ENCODE results near the gene ZNF254.
"Not testable (repeated sequence)": the region's sequence is repeated elsewhere in the genome, so short reads cannot be mapped to it uniquely, and the experiment has no call there.

The ZNF254 gene

DNA sequence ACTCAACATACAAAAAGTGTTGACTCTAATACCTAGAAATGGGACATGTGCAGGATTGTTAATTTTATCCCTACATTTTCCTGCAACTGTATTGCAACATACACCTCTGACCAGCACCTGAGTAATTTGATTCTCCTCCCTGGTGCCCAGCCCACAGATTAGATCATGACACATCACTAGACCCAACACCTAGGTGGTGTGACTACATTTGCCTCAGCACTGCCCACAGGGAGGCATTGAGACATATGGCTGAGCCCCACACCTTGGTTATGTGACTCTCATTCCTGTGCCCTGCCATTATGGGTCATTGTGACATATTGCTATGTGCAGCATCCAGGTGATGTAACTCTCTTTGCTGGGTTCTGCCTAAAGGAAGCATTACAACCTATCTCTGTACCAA, 13.2 kb upstream of the ZNF254 start:
- DNase-seq, result no peak

DNA sequence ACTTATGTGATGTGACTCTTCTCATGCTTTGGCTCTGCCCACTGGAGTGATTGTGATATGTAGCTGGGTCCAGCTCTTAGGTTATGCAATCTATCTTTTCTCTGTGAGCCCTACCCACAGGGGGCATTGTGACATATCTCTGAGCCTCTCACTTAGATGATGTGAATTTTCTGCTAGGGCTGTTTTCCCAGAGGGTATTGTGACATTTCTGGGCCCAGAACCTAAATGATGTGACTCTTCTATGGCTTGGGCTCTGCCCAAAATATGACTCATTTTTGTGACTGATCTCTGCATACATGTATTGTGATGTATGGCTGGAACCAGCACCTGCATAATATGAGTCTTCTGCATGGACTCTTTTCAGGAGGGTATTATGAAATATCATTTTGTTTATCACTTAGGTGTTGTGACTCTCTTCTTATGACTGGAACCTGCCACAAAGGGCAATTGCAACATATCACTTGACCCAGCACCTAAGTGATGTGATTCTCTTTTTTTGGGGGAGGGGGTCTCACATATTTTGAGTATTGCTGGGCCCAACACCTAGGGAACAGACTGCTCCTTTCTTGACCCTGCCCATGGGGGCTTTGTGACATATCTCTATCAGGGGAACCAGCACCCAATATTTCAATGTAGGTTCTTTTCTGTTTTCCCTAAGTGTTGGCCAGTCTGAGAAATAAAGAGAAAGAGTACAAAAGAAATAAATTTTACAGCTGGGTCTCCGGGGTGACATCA, 12.1 kb upstream of the ZNF254 start:
- no peak for DNase-seq

DNA sequence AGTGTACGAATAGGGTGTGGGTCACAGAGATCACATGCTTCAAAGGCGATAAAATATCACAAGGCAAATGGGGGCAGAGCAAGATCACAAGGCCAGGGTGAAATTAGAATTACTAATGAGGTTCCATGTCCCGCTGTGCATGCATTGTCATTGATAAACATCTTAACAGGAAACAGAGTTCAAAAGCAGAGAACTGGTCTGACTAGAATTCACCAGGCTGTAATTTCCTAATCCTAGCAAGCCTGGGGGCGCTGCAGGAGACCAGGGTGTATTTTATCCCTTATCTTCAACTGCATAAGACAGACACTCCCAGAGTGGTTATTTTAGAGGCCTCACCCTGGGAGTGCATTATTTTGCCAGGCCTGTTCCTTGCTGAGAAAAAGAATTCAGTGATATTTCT, 11.5 kb upstream of the ZNF254 start:
- not testable (repeated sequence) for DNase-seq

DNA sequence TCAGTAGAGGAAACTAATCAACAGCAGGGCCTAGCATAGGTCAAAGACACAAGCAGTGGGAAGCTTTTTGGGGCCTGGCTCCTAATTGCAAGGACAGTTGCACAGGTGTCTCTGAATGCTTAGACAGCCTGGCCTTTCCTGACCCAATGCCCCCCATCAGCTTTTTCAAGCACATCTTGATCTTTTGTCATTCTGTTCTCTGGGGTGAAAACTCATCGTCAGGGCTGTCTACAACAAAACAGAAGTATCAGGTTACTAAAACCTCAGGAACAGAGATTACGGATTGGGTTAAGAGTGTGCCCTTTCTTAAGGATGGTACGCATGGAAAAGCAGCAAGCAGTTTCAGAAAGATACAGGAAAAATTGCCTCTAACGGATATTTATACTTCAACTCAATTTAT, 8.3 kb upstream of the ZNF254 start:
- DNase-seq, result no peak

DNA sequence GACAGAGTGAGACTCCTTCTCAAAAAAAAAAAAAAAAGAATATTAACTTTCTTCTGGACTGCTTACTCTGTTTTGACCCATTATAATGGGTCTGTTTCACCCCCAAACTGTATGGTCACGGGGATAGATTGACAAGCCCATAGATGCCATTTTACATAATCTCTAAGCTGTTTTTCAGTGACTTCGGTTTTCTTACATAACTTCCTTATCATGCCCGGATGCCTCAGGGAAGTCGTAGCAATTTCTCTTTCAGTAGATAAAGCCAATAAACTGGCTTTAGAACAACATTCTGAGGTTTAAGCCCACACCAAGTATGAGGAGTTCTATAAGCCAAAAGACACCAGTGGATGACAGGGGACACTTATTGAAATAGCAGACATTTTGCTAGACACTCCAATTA, 5.9 kb upstream of the ZNF254 start:
- no peak for DNase-seq

DNA sequence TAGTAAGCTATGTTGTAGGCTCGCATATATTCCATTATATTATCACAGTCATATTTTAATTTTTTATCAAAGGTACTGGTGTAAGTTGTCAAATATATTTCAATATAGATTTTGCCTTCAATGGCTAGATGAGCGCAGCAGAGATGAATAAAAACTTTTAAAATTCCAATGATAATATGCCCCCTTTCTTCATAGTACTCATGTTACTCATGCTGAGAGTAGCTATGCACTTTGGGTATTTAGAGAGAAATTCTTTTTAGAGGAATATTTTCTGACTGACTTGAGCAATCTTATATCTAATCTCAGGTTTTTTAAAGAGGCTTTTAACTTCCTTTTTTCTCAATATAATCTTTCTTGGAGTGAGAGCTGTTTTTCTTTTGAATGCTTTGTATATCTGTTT, 11.4 kb downstream of the ZNF254 start:
- no peak for DNase-seq

DNA sequence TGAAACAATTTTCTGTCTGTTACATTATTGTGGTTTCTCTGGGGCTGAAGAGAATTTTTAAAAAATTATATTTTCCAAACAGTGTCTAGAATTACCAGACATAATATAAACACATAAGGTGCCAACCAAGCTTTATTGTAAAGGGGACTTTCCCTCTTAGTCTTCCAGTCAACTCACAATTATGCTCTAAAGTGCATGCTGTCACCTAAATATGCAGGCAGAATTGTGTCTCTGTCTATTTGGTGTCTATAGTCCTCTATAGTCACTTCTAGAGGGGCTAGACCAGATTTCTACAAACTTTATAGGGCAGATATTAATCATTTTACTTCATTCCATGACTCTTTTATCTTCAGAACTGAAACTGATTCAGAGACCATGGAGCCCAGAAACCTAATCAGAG, 12.8 kb downstream of the ZNF254 start:
- DNase-seq, result no peak

DNA sequence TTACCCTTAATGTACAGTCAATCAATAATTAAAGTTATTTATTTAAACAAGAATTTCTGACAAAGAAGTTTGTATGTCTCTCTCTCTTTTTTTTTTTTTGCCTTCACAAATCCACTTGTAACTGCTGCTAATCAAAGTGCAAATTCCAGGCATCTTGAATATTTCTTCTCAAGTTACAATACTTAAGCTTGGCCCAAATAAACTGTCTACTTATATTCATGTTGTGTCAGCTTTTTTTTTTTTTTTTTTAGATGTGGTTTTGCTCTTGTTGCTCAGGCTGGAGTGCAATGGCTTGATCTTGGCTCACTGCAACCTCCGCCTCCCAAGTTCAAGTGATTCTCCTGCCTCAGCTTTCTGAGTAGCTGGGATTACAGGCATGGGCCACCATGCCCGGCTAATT, 13.6 kb downstream of the ZNF254 start:
- DNase-seq, result not testable (repeated sequence)

DNA sequence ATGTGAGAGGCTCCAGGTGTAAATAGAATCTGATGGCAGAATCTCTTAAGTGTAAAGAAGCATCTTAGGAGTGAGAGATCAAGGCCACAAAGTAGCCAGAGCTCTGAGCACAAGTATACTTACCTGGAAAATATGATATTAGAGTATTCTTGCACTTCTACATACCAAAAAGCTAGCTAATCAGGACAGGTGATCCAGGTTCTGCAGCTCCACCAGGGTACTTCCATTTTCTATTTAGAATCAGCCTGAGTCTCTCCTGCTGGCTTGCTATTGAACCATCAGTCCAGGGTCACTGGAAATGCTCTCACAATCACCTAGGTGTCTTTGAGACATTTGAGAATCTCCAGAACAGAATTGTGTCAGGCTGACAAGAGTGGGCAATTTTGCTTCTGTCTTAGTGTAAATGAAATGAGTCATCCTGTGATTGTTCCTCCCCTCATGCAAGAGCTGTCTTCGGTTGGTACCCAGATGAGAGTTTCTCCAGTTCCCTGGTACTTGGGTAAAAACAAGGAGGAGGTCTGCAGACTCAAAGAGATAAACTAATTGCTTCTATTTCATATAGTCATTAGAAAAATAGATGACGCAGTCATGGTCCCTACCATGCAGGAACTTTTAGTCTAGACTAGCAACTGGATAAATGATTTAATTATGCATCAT, 14.6 kb downstream of the ZNF254 start:
- DNase-seq, result no peak

DNA sequence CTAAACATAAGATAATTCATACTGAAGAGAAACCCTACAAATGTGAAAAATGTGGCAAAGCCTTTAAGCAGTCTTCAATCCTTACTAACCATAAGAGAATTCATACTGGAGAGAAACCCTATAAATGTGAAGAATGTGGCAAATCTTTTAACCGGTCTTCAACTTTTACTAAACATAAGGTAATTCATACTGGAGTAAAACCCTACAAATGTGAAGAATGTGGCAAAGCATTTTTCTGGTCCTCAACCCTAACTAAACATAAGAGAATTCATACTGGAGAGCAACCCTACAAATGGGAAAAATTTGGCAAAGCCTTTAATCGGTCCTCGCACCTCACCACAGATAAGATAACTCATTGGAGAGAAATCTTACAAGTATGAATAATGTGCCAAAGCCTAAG, 40.6 kb downstream of the ZNF254 start:
- DNase-seq, result no peak

DNA sequence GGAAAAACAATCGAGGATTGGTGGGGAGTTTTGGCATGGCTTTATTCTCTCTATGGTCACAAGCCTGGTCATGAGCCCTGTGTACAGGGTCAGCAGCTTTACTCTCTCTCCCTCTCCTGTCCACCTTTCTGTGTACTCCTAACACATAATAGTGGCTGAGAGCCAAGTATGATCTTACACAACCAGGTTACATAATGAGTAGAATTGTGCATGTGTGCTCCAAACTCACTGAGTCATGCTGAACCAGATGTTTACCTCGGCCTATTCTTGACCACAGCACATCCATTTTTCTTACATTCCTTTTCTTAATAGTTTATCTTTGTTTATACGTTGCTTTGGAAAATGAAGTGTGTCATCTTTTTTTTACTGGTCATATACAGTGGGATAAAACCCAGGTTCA, 53.1 kb downstream of the ZNF254 start:
- DNase-seq, result no peak

DNA sequence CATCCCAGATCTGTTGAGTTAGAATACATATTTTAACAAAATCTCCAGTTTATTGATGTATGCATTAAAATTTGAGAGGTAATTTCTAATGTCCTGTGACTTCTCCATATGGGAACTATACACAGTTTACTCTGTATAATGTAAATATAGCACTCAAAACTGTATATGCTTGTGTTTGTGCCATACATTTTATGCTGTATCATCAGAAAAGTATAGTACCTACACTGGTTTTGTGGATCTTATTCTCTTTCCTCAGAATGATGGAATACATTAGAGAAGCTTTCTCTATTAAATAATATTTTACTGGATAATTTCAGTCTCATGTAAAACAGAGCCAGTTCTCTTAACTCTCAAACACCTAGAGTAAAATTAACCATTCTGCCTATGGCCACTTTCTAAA, 53.6 kb downstream of the ZNF254 start:
- no peak for DNase-seq

DNA sequence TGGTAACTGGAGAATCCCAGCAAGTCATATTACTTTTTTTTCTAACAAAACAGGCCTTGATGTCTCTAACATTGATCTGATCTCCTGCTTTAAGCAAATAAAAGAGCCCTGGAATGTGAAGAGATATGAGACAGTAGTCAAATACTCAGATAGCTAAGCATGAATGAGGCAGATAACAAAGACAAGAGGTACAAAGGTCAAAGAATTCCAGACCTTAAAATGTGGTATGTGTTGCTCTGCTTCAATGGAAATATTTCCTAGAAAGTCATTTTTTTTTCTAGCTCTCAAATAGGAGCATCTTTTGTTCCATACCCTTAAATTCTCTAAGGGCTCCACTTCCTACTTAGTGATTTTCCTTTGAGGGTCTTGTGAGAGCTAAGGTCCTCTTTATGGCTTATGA, 54.6 kb downstream of the ZNF254 start:
- no peak for DNase-seq

DNA sequence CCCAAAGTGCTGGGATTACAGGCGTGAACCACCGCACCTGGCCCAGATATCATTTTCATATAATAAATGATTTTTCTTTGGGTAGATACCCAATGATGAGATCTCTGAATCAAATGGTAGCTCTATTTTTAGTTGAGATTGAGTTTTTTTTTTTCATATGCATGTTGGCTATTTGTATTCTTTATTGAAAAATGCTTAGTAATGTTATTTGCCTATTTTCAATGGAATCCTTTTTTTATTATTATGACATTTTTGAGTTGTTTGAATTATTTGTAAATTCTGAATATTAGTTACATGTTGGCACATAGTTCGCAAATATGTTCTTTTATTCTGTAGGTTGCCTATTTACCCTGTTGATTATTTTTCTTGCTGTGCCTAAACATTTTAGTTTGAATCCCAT, 55.8 kb downstream of the ZNF254 start:
- DNase-seq, result no peak

DNA sequence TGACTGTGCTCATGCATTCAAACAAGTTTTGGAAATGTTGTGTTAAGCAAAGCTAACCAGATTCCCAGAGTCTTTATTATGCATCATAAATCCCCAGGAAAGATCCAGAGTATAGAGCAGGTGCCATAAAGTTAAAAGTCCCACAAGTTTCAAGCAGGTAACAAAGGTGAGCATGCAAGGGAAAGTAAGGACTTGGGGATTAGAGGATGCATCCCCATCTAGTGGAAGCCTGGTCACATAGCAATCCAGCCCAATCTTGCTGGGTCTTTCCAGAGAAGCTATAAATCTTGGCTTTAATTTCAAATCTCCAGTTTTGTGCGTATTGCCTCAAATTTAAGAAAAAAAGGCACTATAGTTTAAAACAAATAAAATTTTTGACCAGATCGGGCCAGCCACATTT, 72.7 kb downstream of the ZNF254 start:
- DNase-seq, result no peak

DNA sequence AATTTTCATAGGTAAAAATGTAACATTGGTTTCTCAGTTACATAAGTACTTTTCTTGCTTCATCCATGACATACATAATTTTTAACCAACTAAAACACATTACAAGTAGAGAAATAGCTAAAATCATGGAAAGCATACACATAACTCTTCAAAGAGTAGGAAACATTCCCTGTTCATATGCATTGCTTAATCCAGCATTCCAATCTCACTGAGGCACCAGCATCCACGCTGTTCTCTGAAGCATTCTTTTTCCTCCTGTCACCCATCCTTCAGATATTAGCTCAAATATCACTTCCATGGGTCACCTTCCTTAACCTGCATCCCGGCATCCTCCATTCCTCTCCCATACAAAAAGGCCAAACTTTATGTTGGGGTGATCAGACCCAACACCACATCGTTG, 79.1 kb downstream of the ZNF254 start:
- no peak for DNase-seq

DNA sequence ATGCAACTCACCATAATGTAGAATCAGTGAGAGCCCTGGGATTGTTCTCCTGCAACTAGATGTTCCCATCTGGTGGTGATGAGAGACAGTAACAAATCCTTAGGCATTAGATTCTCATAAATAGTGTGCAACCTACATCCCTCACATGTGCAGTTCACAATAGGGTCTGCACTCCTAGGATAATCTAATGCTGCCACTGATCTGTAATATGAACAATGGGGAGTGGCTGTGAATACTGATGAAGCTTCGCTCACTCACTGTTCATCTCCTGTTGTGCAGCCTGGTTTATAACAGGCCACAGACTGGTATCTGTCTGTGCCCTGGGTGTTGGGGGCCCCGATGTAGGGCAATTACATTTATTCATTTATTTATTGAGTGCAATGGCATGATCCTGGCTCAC, 86.9 kb downstream of the ZNF254 start:
- no peak for DNase-seq

DNA sequence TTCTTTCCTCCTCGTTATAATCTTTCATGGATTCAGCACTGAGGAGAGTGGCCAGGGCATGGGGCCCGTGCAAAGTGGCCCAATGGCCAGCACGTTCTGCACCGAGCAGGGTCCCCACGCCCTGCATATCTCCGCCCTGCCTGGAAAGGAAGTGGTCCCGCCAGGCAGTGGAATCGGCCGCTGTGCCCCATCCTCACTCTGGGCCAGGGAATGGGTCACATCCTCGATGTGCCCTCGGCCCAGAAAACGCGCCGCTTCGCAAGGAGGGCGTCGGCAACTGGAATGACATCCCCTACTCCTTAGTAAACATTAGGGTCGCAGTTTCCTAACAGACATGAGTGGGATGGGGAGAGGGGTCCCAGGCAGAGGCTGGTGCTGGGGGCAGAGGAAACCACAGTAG, 90.7 kb downstream of the ZNF254 start:
- no peak for DNase-seq

DNA sequence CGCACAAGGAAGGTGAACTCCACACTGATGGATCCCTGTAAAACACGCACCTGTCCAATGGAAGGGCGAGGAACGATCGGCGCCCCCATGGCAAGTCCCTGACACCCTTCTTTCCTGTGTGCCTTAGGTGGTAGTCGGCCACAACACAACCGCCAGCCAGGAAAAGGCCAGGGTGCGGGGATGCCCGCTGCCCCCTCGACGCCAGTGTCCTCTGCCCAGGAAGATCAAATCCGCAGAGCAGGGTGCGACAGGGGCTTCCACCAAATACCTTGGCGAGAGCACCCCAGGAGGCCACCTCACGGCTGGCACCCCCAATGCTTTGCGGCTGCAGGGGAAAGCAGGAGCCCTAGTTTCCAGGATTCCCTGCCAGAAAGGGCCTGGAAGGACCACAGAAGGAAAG, 91.2 kb downstream of the ZNF254 start:
- DNase-seq, result no peak
